HCT116 (cell line): Measurements from ENCODE around the gene ETFA. TPM values are rescaled to one million over a fixed set of nuclear protein-coding genes. Genes with fewer than 3 reads are reported as not detected.

Experiments used
- ATAC-seq: fragments of 200-7000 bp; cut with Tn5 transposase; 2 replicates; pipeline ENCODE4 v1.9.1; 2020; ENCODE audit warnings: mild to moderate bottlenecking, moderate library complexity
- BruUV-seq: library from RNA; stranded (reverse); fragments of 400-500 nt; replicated peaks from 2 replicates; lab custom pipeline; 2021; lab: Mats Ljungman, UMichigan
- CTCF ChIA-PET: fragments of 300-600 bp; sonication (Branson Sonifier 250); formaldehyde crosslinking; loops from one replicate; lab custom pipeline; 2021; ENCODE audit warnings: antibody characterized with exemption; lab: Charles Lee
- POLR2A ChIA-PET: fragments of 300-600, 350-600 bp; sonication (Branson Sonifier 250); formaldehyde crosslinking; loops from one replicate; lab custom pipeline; 2021; ENCODE audit warnings: antibody characterized with exemption; lab: Charles Lee
- RAD21 ChIA-PET, 2 experiments: fragments of 300-600 bp; sonication (Branson Sonifier 250); formaldehyde crosslinking; loops; one replicate each; lab custom pipeline; 2023; ENCODE audit warnings: low total read pairs in 2 of 2; ENCODE audit not compliant: uncharacterized antibody in 2 of 2, unreplicated experiment in 2 of 2, low non-redundant PET in 1 of 2; lab: Charles Lee
- DNase-seq: peaks from one replicate; pipeline ENCODE4 v3.0.0-alpha.2; 2010; ENCODE audit warnings: low read depth, low spot score
- H2AFZ ChIP-seq: fragments of 200-600 bp; shearing (Covaris generic), sonication (generic); 2 replicates; pipeline ENCODE4 v1.6.1; 2017; ENCODE audit warnings: low read depth, mixed run types, mixed read lengths, antibody characterized with exemption, low read length; ENCODE audit not compliant: poor library complexity, severe bottlenecking
- H3K27ac ChIP-seq: 2 replicates; pipeline ENCODE4 v1.5.1; 2012; ENCODE audit warnings: low read depth, low read length
- H3K27me3 ChIP-seq: fragments of 200-600 bp; sonication (generic); 2 replicates; pipeline ENCODE4 v1.6.1; 2016; ENCODE audit warnings: mixed run types, low read length, mixed read lengths; ENCODE audit not compliant: insufficient read depth
- H3K36me3 ChIP-seq, 2 experiments: fragments of 200-500 bp in 1 of 2; fragments of 200-600 bp in 1 of 2; sonication (Bioruptor generic) in 1 of 2; sonication (generic) in 1 of 2; 2 replicates each; pipeline versions ENCODE4 v1.5.1 to v1.6.1; 2014 to 2016; ENCODE audit warnings: low read length in 2 of 2, inconsistent platforms in 1 of 2, mixed read lengths in 1 of 2, mixed run types in 1 of 2; ENCODE audit not compliant: insufficient read depth in 2 of 2, control insufficient read depth in 1 of 2
- H3K4me1 ChIP-seq, 2 experiments: fragments of 200-600 bp in 1 of 2; sonication (generic) in 1 of 2; 2 replicates each; pipeline versions ENCODE4 v1.5.1 to v1.6.1; 2012 to 2017; ENCODE audit warnings: low read length in 2 of 2, inconsistent platforms in 1 of 2, mild to moderate bottlenecking in 1 of 2, mixed read lengths in 1 of 2, mixed run types in 1 of 2, moderate library complexity in 1 of 2; ENCODE audit not compliant: insufficient read depth in 2 of 2, control insufficient read depth in 1 of 2
- H3K4me2 ChIP-seq: fragments of 200-600 bp; sonication (generic); 2 replicates; pipeline ENCODE4 v1.6.1; 2017; ENCODE audit warnings: mixed run types, low read length, mixed read lengths
- H3K4me3 ChIP-seq, 2 experiments: fragments of 200-600 bp in 1 of 2; sonication (generic) in 1 of 2; replicated peaks in 1 of 2; 2 replicates each; pipeline ENCODE4 v1.5.1; 2011 to 2016; ENCODE audit warnings: low read length in 2 of 2, control low read depth in 1 of 2, low read depth in 1 of 2, mild to moderate bottlenecking in 1 of 2, mixed read lengths in 1 of 2, mixed run types in 1 of 2
- H3K79me2 ChIP-seq: fragments of 200-600 bp; sonication (generic); 2 replicates; pipeline ENCODE4 v1.6.1; 2017; ENCODE audit warnings: mild to moderate bottlenecking, mixed run types, low read length, moderate library complexity, mixed read lengths; ENCODE audit not compliant: insufficient read depth
- H3K9ac ChIP-seq: fragments of 200-600 bp; sonication (generic); 2 replicates; pipeline ENCODE4 v1.6.1; 2016; ENCODE audit warnings: low read length, mixed read lengths
- H3K9me2 ChIP-seq: fragments of 200-600 bp; sonication (generic), shearing (Covaris generic); 2 replicates; pipeline ENCODE4 v1.6.1; 2017; ENCODE audit warnings: mixed run types, mild to moderate bottlenecking, moderate library complexity; ENCODE audit not compliant: insufficient read depth
- H3K9me3 ChIP-seq, 2 experiments: fragments of 200-500 bp in 1 of 2; fragments of 200-600 bp in 1 of 2; sonication (Bioruptor generic) in 1 of 2; sonication (generic) in 1 of 2; 2 replicates each; pipeline ENCODE4 v1.6.1; 2014 to 2017; ENCODE audit warnings: low read length in 2 of 2, mixed read lengths in 2 of 2, inconsistent platforms in 1 of 2, low read depth in 1 of 2, mild to moderate bottlenecking in 1 of 2, mixed run types in 1 of 2, moderate library complexity in 1 of 2; ENCODE audit not compliant: control insufficient read depth in 1 of 2, insufficient read depth in 1 of 2
- H4K20me1 ChIP-seq: fragments of 200-600 bp; sonication (generic), shearing (Covaris generic); 2 replicates; pipeline ENCODE4 v1.6.1; 2017; ENCODE audit warnings: mixed run types, mild to moderate bottlenecking, moderate library complexity; ENCODE audit not compliant: insufficient read depth
- ATF3 ChIP-seq: IDR thresholded peaks from 2 replicates; pipeline ENCODE4 v1.6.1; 2012
- CBX3 ChIP-seq: IDR thresholded peaks from 2 replicates; pipeline ENCODE4 v1.6.1; 2012; ENCODE audit warnings: low read depth
- CTCF ChIP-seq, 3 experiments: fragments of 200-600 bp in 1 of 3; sonication (generic) in 1 of 3; IDR thresholded peaks in 2 of 3; conservative IDR thresholded peaks in 1 of 3; 2 replicates each; pipeline ENCODE4 v1.5.1; 2012 to 2017; ENCODE audit warnings: low read depth in 2 of 3, low read length in 2 of 3, antibody characterized with exemption in 1 of 3, borderline replicate concordance in 1 of 3, control low read depth in 1 of 3, mild to moderate bottlenecking in 1 of 3, mixed read lengths in 1 of 3, mixed run types in 1 of 3, moderate library complexity in 1 of 3; ENCODE audit not compliant: insufficient read depth in 1 of 3
- ELF1 ChIP-seq: IDR thresholded peaks from 2 replicates; pipeline ENCODE4 v1.6.1; 2012; ENCODE audit warnings: low read depth, borderline replicate concordance
- EZH2phosphoT487 ChIP-seq: fragments of 200-600 bp; IDR thresholded peaks from 2 replicates; pipeline ENCODE4 v1.6.1; 2018; ENCODE audit warnings: antibody characterized with exemption, borderline replicate concordance
- FOSL1 ChIP-seq: IDR thresholded peaks from 2 replicates; pipeline ENCODE4 v1.6.1; 2012; ENCODE audit warnings: low read depth
- JUND ChIP-seq: IDR thresholded peaks from 2 replicates; pipeline ENCODE4 v1.6.1; 2012
- MAX ChIP-seq: IDR thresholded peaks from 2 replicates; pipeline ENCODE4 v1.6.1; 2012
- POLR2AphosphoS5 ChIP-seq: IDR thresholded peaks from 2 replicates; pipeline ENCODE4 v1.6.1; 2011; ENCODE audit warnings: mild to moderate bottlenecking, low read depth, low read length, moderate library complexity
- RAD21 ChIP-seq: IDR thresholded peaks from 2 replicates; pipeline ENCODE4 v1.6.1; 2012; ENCODE audit warnings: low read depth, mild to moderate bottlenecking
- REST ChIP-seq: IDR thresholded peaks from 2 replicates; pipeline ENCODE4 v1.6.1; 2012; ENCODE audit warnings: low read depth
- SIN3A ChIP-seq: IDR thresholded peaks from 2 replicates; pipeline ENCODE4 v1.6.1; 2012; ENCODE audit warnings: low read depth
- SRF ChIP-seq: IDR thresholded peaks from 2 replicates; pipeline ENCODE4 v1.6.1; 2012; ENCODE audit warnings: low read depth
- YY1 ChIP-seq: IDR thresholded peaks from 2 replicates; pipeline ENCODE4 v1.6.1; 2011; ENCODE audit warnings: low read length, low read depth, moderate library complexity, mild to moderate bottlenecking; ENCODE audit not compliant: insufficient replicate concordance; ENCODE audit errors: extremely low read depth
- ZBTB33 ChIP-seq: IDR thresholded peaks from 2 replicates; pipeline ENCODE4 v1.6.1; 2011; ENCODE audit warnings: mild to moderate bottlenecking, low read length, moderate library complexity; ENCODE audit not compliant: insufficient replicate concordance; ENCODE audit errors: extremely low read depth
- ZFX ChIP-seq: fragments of 450-650 bp; IDR thresholded peaks from 2 replicates; pipeline ENCODE4 v1.6.1; 2017
- intact Hi-C: fragments of 100-400 bp; cut with micrococcal nuclease; formaldehyde crosslinking; loops from 2 replicates; pipeline ENCODE4 v1.10.0; 2022
- total RNA-seq: library from RNA; stranded (reverse); gene quantifications from one replicate; pipeline ENCODE4 v1.2.1, GENCODE V29; 2021; ENCODE audit not compliant: unreplicated experiment

ETFA gene
- total RNA-seq, 1 experiment from 2014 or later, result 144 TPM

- Histone ChIP-seq H3K9me3 (no peaks in the 10 kb centered on the region), H3K4me3 (no peak overlapping the region), H2AFZ (no peak overlapping the region), H4K20me1 (no peaks in the 10 kb centered on the region), H3K27me3 (no peaks in the 10 kb centered on the region), H3K27ac (no peak overlapping the region), H3K79me2 (no peaks in the 10 kb centered on the region), H3K9me2 (no peaks in the 10 kb centered on the region), H3K36me3 (no peaks in the 10 kb centered on the region), H3K4me1 (peaks cover 0 to 10% of the 10 kb centered on the region in 2 experiments; a peak in 2 of 4 replicates), H3K4me2 (no peak overlapping the region), H3K9ac (no peak overlapping the region)
- intact Hi-C loops, result no loop called here
- ATAC-seq, result no peak
- no peak for TF ChIP-seq JUND
- no peak for TF ChIP-seq MAX
- TF ChIP-seq CTCF (IDR thresholded peaks at IDR 0.05 in 2 of 3, conservative IDR thresholded peaks at IDR 0.05 in 1 of 3; ENCODE audit: borderline replicate concordance in 1 of 3, insufficient read depth in 1 of 3, low read depth in 2 of 3, low read length in 2 of 3), result no peak
- no peak for TF ChIP-seq CBX3
- no peak for TF ChIP-seq POLR2AphosphoS5
- TF ChIP-seq REST, result no peak
- TF ChIP-seq ZBTB33, result no peak
- TF ChIP-seq ATF3, result no peak
- no peak for TF ChIP-seq FOSL1
- no peak for TF ChIP-seq ZFX
- no peak for TF ChIP-seq SIN3A
- no peak for TF ChIP-seq EZH2phosphoT487
- no peak for TF ChIP-seq RAD21
- TF ChIP-seq SRF, result no peak
- TF ChIP-seq YY1, result no peak
- no peak for TF ChIP-seq ELF1
- BruUV-seq, result no TSS peak
- POLR2A ChIA-PET, result no interaction called here
- no peak for DNase-seq
- RAD21 ChIA-PET, result no interaction called here
- CTCF ChIA-PET, result no interaction called here
Observed at GRCh38 chr15:76178296-76179000, 132.8 kb downstream of the ETFA start.
